Neural cell (in vitro differentiated cells): ENCODE results near the gene MS4A15.

ENCODE experiments used
- CTCF ChIP-seq: fragments of 450-650 bp; IDR thresholded peaks from 2 replicates; pipeline ENCODE4 v1.5.1; 2014; ENCODE audit warnings: antibody characterized with exemption, mild to moderate bottlenecking, moderate library complexity; ENCODE audit not compliant: poor library complexity, severe bottlenecking
- POLR2AphosphoS5 ChIP-seq: IDR thresholded peaks from 2 replicates; pipeline ENCODE4 v1.6.1; 2012
- RAD21 ChIP-seq: fragments of 450-650 bp; conservative IDR thresholded peaks from 2 replicates; pipeline ENCODE4 v1.6.1; 2014; ENCODE audit warnings: antibody characterized with exemption, mild to moderate bottlenecking, moderate library complexity

- TF ChIP-seq RAD21, result no peak
- no peak for TF ChIP-seq CTCF
- TF ChIP-seq POLR2AphosphoS5, result no peak
Measured at GRCh38 chr11:60731586-60731985, 25.1 kb upstream of the MS4A15 start.
